ENCODE data around the gene SPATS2L. TPM values are rescaled to one million over a fixed set of nuclear protein-coding genes. Genes with fewer than 3 reads are reported as not detected.

SPATS2L gene
- total RNA-seq, 1 experiment from 2014 or later, result 47.3 TPM

DNA sequence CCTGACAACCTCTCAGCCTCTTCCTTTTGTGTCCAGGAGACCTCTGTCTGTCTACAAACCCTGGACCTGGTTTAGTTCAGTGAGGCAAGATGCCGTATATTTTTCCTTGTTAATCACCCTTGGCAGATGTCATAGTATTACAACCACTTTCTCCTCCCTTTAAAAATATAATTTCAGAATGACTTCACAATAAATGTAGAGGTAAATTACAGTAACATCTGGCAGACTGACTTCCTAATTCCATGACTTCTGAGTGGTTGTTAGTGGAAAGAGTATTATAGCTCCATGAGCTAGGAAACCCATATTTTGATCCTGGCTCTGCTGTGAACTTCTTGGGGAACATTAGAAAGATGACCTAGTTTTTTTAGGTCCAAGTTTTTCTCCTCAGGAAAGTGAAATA, 39.5 kb downstream of the SPATS2L start:
- no peak overlapping the region for H2BK5ac ChIP-seq (ENCODE audit: insufficient read length, low read length)
- H2BK20ac ChIP-seq (ENCODE audit: low read depth, low read length, poor library complexity, severe bottlenecking), result no peak overlapping the region
- Mint-ChIP-seq H3K9me3 (peaks cover 6 to 13% of the 10 kb centered on the region in 2 experiments; a peak in 4 of 5 replicates), H3K27me3 (ENCODE audit: low read depth) (no peaks in the 10 kb centered on the region), H3K4me1 (peaks cover 19 to 27% of the 10 kb centered on the region in 2 experiments), H3K36me3 (ENCODE audit: insufficient read depth in 1 of 3, low read depth in 3 of 3) (peaks cover 25 to 29% (median 25%) of the 10 kb centered on the region in 3 experiments), H3K27ac (no peak overlapping the region; a peak in 2 of 7 replicates), H3K4me3 (no peak overlapping the region)
- H4K5ac ChIP-seq (ENCODE audit: insufficient read length, low read depth, low read length), result no peak overlapping the region
- H2BK15ac ChIP-seq (ENCODE audit: low read depth, low read length), result no peak overlapping the region
- H4K91ac ChIP-seq (ENCODE audit: insufficient read length, low read depth, low read length), result no peak overlapping the region
- no peaks in the 10 kb centered on the region for H3K9me3 ChIP-seq (ENCODE audit: control insufficient read depth, low read depth, low read length)
- no peak overlapping the region for H2AK5ac ChIP-seq (ENCODE audit: insufficient read length, low read length)
- no peak overlapping the region for H3K56ac ChIP-seq (ENCODE audit: insufficient read length, low read depth, low read length)
- no peak overlapping the region for H3K27ac ChIP-seq (ENCODE audit: insufficient read length, low read depth, low read length)
- H4K20me1 ChIP-seq (ENCODE audit: control insufficient read depth, insufficient read depth, insufficient read length), result no peaks in the 10 kb centered on the region
- no peak overlapping the region for H3T11ph ChIP-seq (ENCODE audit: low read length)
- WGBS (ENCODE audit: extremely low coverage, insufficient read length, low lambda C conversion rate), result no CpG with 5 or more reads among the region's 1 CpG
- no peak overlapping the region for H2BK120ac ChIP-seq (ENCODE audit: low read depth, low read length, poor library complexity, severe bottlenecking)
- H3K4me2 ChIP-seq (ENCODE audit: insufficient read depth, insufficient read length, low read length), result no peak overlapping the region
- H3K23me2 ChIP-seq (ENCODE audit: insufficient read length, low read depth, low read length, poor library complexity, severe bottlenecking), result no peaks in the 10 kb centered on the region
- DNase-seq, result no peak
- no peak overlapping the region for H3K14ac ChIP-seq (ENCODE audit: insufficient read depth, low read length)
- H3K79me2 ChIP-seq (ENCODE audit: insufficient read depth, low read length), result peaks cover 38% of the 10 kb centered on the region; the same call in 1 of the 2 replicates
- H3K4me1 ChIP-seq (ENCODE audit: insufficient read depth, low read length), result peaks cover 2% of the 10 kb centered on the region
- no peak overlapping the region for H3K9ac ChIP-seq (ENCODE audit: extremely low read depth, insufficient read length, low read length)
- TF ChIP-seq, protein P1, sequence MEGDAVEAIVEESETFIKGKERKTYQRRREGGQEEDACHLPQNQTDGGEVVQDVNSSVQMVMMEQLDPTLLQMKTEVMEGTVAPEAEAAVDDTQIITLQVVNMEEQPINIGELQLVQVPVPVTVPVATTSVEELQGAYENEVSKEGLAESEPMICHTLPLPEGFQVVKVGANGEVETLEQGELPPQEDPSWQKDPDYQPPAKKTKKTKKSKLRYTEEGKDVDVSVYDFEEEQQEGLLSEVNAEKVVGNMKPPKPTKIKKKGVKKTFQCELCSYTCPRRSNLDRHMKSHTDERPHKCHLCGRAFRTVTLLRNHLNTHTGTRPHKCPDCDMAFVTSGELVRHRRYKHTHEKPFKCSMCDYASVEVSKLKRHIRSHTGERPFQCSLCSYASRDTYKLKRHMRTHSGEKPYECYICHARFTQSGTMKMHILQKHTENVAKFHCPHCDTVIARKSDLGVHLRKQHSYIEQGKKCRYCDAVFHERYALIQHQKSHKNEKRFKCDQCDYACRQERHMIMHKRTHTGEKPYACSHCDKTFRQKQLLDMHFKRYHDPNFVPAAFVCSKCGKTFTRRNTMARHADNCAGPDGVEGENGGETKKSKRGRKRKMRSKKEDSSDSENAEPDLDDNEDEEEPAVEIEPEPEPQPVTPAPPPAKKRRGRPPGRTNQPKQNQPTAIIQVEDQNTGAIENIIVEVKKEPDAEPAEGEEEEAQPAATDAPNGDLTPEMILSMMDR (conservative IDR thresholded peaks at IDR 0.05), result no peak
- no peak overlapping the region for H3K18ac ChIP-seq (ENCODE audit: insufficient read length, low read depth, low read length)
- no peaks in the 10 kb centered on the region for H3K27me3 ChIP-seq (ENCODE audit: insufficient read depth, low read length)
- peaks cover 4% of the 10 kb centered on the region for H3K79me1 ChIP-seq (ENCODE audit: insufficient read depth, low read depth, low read length, poor library complexity, severe bottlenecking)
- H2BK12ac ChIP-seq (ENCODE audit: insufficient read length, low read depth, low read length), result no peak overlapping the region
- H3K23ac ChIP-seq (ENCODE audit: insufficient read length, low read depth, low read length), result no peak overlapping the region
- no peak overlapping the region for H2AFZ ChIP-seq (ENCODE audit: low read length)
- H4K8ac ChIP-seq (replicated peaks; ENCODE audit: insufficient read length, low read depth, low read length), result no peak overlapping the region
- H3K4ac ChIP-seq (ENCODE audit: low read depth, low read length), result no peak overlapping the region
